HepG2 (cell line): ENCODE data around the gene ZNRF3. TPM values are rescaled to one million over a fixed set of nuclear protein-coding genes. Genes with fewer than 3 reads are reported as not detected.
A peak's percentile ranks its signal among the peaks of the same experiment; 100 is the strongest.

Experiments
- IKZF5 ChIP-seq: IDR thresholded peaks from 2 replicates; pipeline ENCODE4 v1.6.1; 2018; ENCODE audit warnings: missing genetic modification reagents, mild to moderate bottlenecking, missing compliant biosample characterization
- PRMT3 ChIP-seq: sonication (generic); formaldehyde crosslinking; IDR thresholded peaks from 2 replicates; pipeline ENCODE4 v1.8.1; 2022; ENCODE audit warnings: low read depth, mild to moderate bottlenecking, moderate library complexity, missing genetic modification reagents, borderline replicate concordance
- SALL2 ChIP-seq: sonication (generic); formaldehyde crosslinking; IDR thresholded peaks from 2 replicates; pipeline ENCODE4 v1.8.1; 2023; ENCODE audit warnings: mild to moderate bottlenecking, missing genetic modification reagents, inconsistent platforms
- SCMH1 ChIP-seq: sonication (generic); formaldehyde crosslinking; IDR thresholded peaks from 2 replicates; pipeline ENCODE4 v1.9.0; 2021; ENCODE audit warnings: missing genetic modification reagents, mild to moderate bottlenecking, borderline replicate concordance
- SIN3A ChIP-seq: IDR thresholded peaks from 2 replicates; pipeline ENCODE4 v1.6.1; 2011; ENCODE audit warnings: low read depth, mild to moderate bottlenecking, control low read depth, low read length, borderline replicate concordance
- SMARCE1 ChIP-seq: fragments of 450-650 bp; IDR thresholded peaks from 2 replicates; pipeline ENCODE4 v1.6.1; 2017; ENCODE audit warnings: borderline replicate concordance
- TP53 ChIP-seq: sonication (generic); formaldehyde crosslinking; conservative IDR thresholded peaks from 2 replicates; pipeline ENCODE4 v1.4.0; 2020; ENCODE audit warnings: missing genetic modification reagents
- U2AF1 ChIP-seq: fragments of 200-400 bp; formaldehyde crosslinking; optimal IDR thresholded peaks from 2 replicates; pipeline ENCODE3; 2017; ENCODE audit warnings: mild to moderate bottlenecking, low read depth, low read length
- ZNF296 ChIP-seq: sonication (generic); formaldehyde crosslinking; conservative IDR thresholded peaks from 2 replicates; pipeline ENCODE4 v1.5.0; 2020; ENCODE audit warnings: mild to moderate bottlenecking, missing genetic modification reagents
- ZNF407 ChIP-seq: sonication (generic); formaldehyde crosslinking; IDR thresholded peaks from one replicate; pipeline ENCODE4 v1.5.1; 2020; ENCODE audit warnings: mild to moderate bottlenecking, missing genetic modification reagents; ENCODE audit errors: not compliant biosample characterization
- ZNF644 ChIP-seq: IDR thresholded peaks from 2 replicates; pipeline ENCODE4 v1.6.1; 2016; ENCODE audit warnings: low read depth
- ZNF670 ChIP-seq: sonication (generic); formaldehyde crosslinking; IDR thresholded peaks from 2 replicates; pipeline ENCODE4 v1.8.0; 2022; ENCODE audit warnings: mild to moderate bottlenecking, missing genetic modification reagents, borderline replicate concordance
- ZNF776 ChIP-seq: sonication (generic); formaldehyde crosslinking; IDR thresholded peaks from 2 replicates; pipeline ENCODE4 v1.4.0; 2020; ENCODE audit warnings: mild to moderate bottlenecking, missing genetic modification reagents
- polyA plus RNA-seq, 8 experiments: library from polyadenylated mRNA; depleted of rRNA in 3 of 8; stranded (reverse) in 7 of 8; unstranded in 1 of 8; fragments of >200 nt; fragmentation: Illumina TruSeq in 4 of 8; extraction: Trizol in 4 of 8; gene quantifications; 2 replicates each; pipeline versions ENCODE4 v1.2.1 to v1.2.3, GENCODE V29; 2011 to 2016; ENCODE audit warnings: low read depth in 4 of 8, missing spikeins in 1 of 8, mixed read lengths in 1 of 8; ENCODE audit not compliant: insufficient read depth in 1 of 8
- total RNA-seq, 5 experiments: library from RNA; depleted of rRNA; stranded (reverse); fragments of >200 nt; fragmentation: Illumina TruSeq; extraction: Trizol; gene quantifications; 2 replicates each; pipeline ENCODE4 v1.2.3, GENCODE V29; 2016; ENCODE audit warnings: low read depth in 1 of 5
- TF ChIP-seq, protein P1 (sequence below): sonication (generic); formaldehyde crosslinking; IDR thresholded peaks from 2 replicates; pipeline ENCODE4 v1.9.0; 2021; ENCODE audit warnings: missing genetic modification reagents, mild to moderate bottlenecking, borderline replicate concordance
- TF ChIP-seq, protein P2 (sequence below): sonication (generic); formaldehyde crosslinking; conservative IDR thresholded peaks from 2 replicates; pipeline ENCODE4 v1.8.0; 2022; ENCODE audit warnings: missing genetic modification reagents
- TF ChIP-seq, protein P3 (sequence below): IDR thresholded peaks from 2 replicates; pipeline ENCODE4 v1.6.1; 2016; ENCODE audit warnings: mild to moderate bottlenecking, missing biosample characterization, missing genetic modification reagents

ZNRF3 gene
- total and polyA plus RNA-seq, 2 of the 13 experiments (the other 11 are each of a cell fraction or from before 2014, with no cell fraction given) = 20.3 to 36.7 TPM

GRCh38 chr22:29030618-29031226 lies 147.3 kb downstream of the ZNRF3 start (continued):
- TF ChIP-seq IKZF5 (peak; percentile 71; the same call in 1 of the 2 replicates), TP53 (CRISPR knock-in tag) (no peak), ZNF776 (no peak), ZNF670 (peak; percentile 87; the same call in 1 of the 2 replicates), ZNF296 (CRISPR knock-in tag) (no peak), ZNF407 (CRISPR knock-in tag) (no peak), SALL2 (CRISPR knock-in tag) (no peak; the same call in 1 of the 2 replicates), ZNF644 (CRISPR knock-in tag) (no peak), U2AF1 (no peak), PRMT3 (CRISPR knock-in tag) (no peak; the same call in 1 of the 2 replicates), SCMH1 (CRISPR knock-in tag) (no peak), SIN3A (no peak), SMARCE1 (no peak)
- TF ChIP-seq, protein P1, sequence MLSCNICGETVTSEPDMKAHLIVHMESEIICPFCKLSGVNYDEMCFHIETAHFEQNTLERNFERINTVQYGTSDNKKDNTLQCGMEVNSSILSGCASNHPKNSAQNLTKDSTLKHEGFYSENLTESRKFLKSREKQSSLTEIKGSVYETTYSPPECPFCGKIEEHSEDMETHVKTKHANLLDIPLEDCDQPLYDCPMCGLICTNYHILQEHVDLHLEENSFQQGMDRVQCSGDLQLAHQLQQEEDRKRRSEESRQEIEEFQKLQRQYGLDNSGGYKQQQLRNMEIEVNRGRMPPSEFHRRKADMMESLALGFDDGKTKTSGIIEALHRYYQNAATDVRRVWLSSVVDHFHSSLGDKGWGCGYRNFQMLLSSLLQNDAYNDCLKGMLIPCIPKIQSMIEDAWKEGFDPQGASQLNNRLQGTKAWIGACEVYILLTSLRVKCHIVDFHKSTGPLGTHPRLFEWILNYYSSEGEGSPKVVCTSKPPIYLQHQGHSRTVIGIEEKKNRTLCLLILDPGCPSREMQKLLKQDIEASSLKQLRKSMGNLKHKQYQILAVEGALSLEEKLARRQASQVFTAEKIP (CRISPR knock-in tag) = no peak
- TF ChIP-seq, protein P2, sequence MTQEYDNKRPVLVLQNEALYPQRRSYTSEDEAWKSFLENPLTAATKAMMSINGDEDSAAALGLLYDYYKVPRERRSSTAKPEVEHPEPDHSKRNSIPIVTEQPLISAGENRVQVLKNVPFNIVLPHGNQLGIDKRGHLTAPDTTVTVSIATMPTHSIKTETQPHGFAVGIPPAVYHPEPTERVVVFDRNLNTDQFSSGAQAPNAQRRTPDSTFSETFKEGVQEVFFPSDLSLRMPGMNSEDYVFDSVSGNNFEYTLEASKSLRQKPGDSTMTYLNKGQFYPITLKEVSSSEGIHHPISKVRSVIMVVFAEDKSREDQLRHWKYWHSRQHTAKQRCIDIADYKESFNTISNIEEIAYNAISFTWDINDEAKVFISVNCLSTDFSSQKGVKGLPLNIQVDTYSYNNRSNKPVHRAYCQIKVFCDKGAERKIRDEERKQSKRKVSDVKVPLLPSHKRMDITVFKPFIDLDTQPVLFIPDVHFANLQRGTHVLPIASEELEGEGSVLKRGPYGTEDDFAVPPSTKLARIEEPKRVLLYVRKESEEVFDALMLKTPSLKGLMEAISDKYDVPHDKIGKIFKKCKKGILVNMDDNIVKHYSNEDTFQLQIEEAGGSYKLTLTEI (CRISPR knock-in tag) = no peak
- TF ChIP-seq, protein P3, sequence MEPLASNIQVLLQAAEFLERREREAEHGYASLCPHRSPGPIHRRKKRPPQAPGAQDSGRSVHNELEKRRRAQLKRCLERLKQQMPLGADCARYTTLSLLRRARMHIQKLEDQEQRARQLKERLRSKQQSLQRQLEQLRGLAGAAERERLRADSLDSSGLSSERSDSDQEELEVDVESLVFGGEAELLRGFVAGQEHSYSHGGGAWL (CRISPR knock-in tag) = peak; percentile 62; the same call in 1 of the 2 replicates
